ENCODE measurements around the gene MAP3K21.

The MAP3K21 gene

GRCh38 chr1:233395863-233396646 is 68.5 kb downstream of the MAP3K21 start:
- no peaks in the 10 kb centered on the region for H3K27me3 ChIP-seq (ENCODE audit: control insufficient read depth, insufficient read depth, low read length)
- 100% methylated on average over 2 of the region's 15 CpGs for WGBS (ENCODE audit: insufficient coverage, insufficient read length)
- no peaks in the 10 kb centered on the region for H3K4me1 ChIP-seq (ENCODE audit: control insufficient read depth, insufficient read depth, low read length)
- no peak overlapping the region for H3K4me3 ChIP-seq (ENCODE audit: low read length)
- H3K9me3 ChIP-seq (ENCODE audit: control insufficient read depth, insufficient read depth, low read length): no peaks in the 10 kb centered on the region
- no peaks in the 10 kb centered on the region for H3K36me3 ChIP-seq (ENCODE audit: control insufficient read depth, insufficient read depth, low read length)
- H3K27ac ChIP-seq (ENCODE audit: low read length): no peak overlapping the region
- DNase-seq (ENCODE audit: low read depth, low spot score): no peak

GRCh38 chr1:233406339-233406960 is 78.9 kb downstream of the MAP3K21 start:
- WGBS (ENCODE audit: insufficient coverage, insufficient read length): no CpG with 5 or more reads among the region's 4 CpGs

GRCh38 chr1:233406994-233407631 is 79.6 kb downstream of the MAP3K21 start:
- WGBS (ENCODE audit: insufficient coverage, insufficient read length): no CpG with 5 or more reads among the region's 6 CpGs
- no peaks in the 10 kb centered on the region for H3K36me3 ChIP-seq (ENCODE audit: control insufficient read depth, insufficient read depth, low read length)
- no peaks in the 10 kb centered on the region for H3K27me3 ChIP-seq (ENCODE audit: control insufficient read depth, insufficient read depth, low read length)
- H3K4me1 ChIP-seq (ENCODE audit: control insufficient read depth, insufficient read depth, low read length): no peaks in the 10 kb centered on the region; the same call in 1 of the 2 replicates
- H3K9me3 ChIP-seq (ENCODE audit: control insufficient read depth, insufficient read depth, low read length): peaks cover 1% of the 10 kb centered on the region; the same call in 1 of the 2 replicates
- H3K4me3 ChIP-seq (ENCODE audit: low read length): no peak overlapping the region
- no peak overlapping the region for H3K27ac ChIP-seq (ENCODE audit: low read length)
- no peak for DNase-seq (ENCODE audit: low read depth, low spot score)

More at GRCh38 chr1:233406339-233406960, 78.9 kb downstream of the MAP3K21 start:
- DNase-seq (ENCODE audit: low read depth, low spot score): no peak
- Histone ChIP-seq H3K36me3 (ENCODE audit: control insufficient read depth, insufficient read depth, low read length) (no peaks in the 10 kb centered on the region), H3K4me3 (ENCODE audit: low read length) (no peak overlapping the region), H3K27me3 (ENCODE audit: control insufficient read depth, insufficient read depth, low read length) (no peaks in the 10 kb centered on the region), H3K4me1 (ENCODE audit: control insufficient read depth, insufficient read depth, low read length) (no peaks in the 10 kb centered on the region; the same call in 1 of the 2 replicates), H3K27ac (ENCODE audit: low read length) (no peak overlapping the region), H3K9me3 (ENCODE audit: control insufficient read depth, insufficient read depth, low read length) (peaks cover 1% of the 10 kb centered on the region; the same call in 1 of the 2 replicates)

- WGBS (ENCODE audit: insufficient coverage, insufficient read length): no CpG with 5 or more reads among the region's 2 CpGs
- Histone ChIP-seq H3K36me3 (ENCODE audit: control insufficient read depth, insufficient read depth, low read length) (no peaks in the 10 kb centered on the region), H3K4me3 (ENCODE audit: low read length) (no peak overlapping the region), H3K4me1 (ENCODE audit: control insufficient read depth, insufficient read depth, low read length) (no peaks in the 10 kb centered on the region; the same call in 1 of the 2 replicates), H3K27ac (ENCODE audit: low read length) (no peak overlapping the region), H3K27me3 (ENCODE audit: control insufficient read depth, insufficient read depth, low read length) (no peaks in the 10 kb centered on the region), H3K9me3 (ENCODE audit: control insufficient read depth, insufficient read depth, low read length) (peaks cover 1% of the 10 kb centered on the region; the same call in 1 of the 2 replicates)
- DNase-seq (ENCODE audit: low read depth, low spot score): no peak
Measured at GRCh38 chr1:233409540-233409939, 82.0 kb downstream of the MAP3K21 start.

DNA sequence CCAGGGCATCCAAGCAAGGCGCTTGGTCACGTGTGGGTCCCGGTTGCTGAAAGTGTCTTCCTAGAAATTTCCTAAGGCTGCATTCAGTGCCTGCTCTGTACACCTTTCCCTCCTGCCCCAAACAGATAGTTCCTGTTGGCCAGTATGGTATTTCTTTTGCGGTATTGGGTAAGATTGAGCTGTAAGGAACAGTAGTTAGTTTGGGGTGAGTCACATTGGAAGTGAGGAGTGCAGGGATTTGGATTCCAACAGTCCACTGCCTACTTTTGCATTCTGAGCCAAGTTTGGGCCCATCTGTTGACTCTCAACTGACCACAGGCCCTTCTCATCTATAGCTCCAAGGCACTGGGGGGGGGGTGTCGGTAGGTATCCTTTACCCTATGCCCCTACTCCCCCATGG is 83.4 kb downstream of the MAP3K21 start:
- Histone ChIP-seq H3K27ac (ENCODE audit: low read length) (no peak overlapping the region), H3K27me3 (ENCODE audit: control insufficient read depth, insufficient read depth, low read length) (no peaks in the 10 kb centered on the region), H3K4me3 (ENCODE audit: low read length) (no peak overlapping the region), H3K9me3 (ENCODE audit: control insufficient read depth, insufficient read depth, low read length) (peaks cover 1% of the 10 kb centered on the region; the same call in 1 of the 2 replicates), H3K4me1 (ENCODE audit: control insufficient read depth, insufficient read depth, low read length) (no peaks in the 10 kb centered on the region; the same call in 1 of the 2 replicates), H3K36me3 (ENCODE audit: control insufficient read depth, insufficient read depth, low read length) (no peaks in the 10 kb centered on the region)
- WGBS (ENCODE audit: insufficient coverage, insufficient read length): no CpG with 5 or more reads among the region's 5 CpGs
- no peak for DNase-seq (ENCODE audit: low read depth, low spot score)

DNA sequence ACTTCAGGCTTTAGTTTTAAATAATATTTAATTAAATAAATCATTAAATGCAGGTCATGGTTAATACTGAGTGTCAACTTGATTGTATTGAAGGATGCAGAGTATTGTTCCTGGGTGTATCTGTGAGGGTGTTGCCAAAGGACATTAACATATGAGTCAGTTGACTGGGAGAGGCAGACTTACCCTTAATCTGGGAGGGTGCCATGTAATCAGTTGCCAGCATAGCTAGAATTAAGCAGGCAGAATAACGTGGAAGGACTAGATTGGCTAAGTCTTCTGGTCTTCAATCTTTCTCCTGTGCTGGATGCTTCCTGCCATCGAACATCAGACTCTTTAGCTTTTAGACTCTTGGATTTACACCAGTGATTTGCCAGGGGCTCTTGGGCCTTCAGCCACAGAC is 85.3 kb downstream of the MAP3K21 start:
- Histone ChIP-seq H3K36me3 (ENCODE audit: control insufficient read depth, insufficient read depth, low read length) (no peaks in the 10 kb centered on the region), H3K4me3 (ENCODE audit: low read length) (no peak overlapping the region), H3K27me3 (ENCODE audit: control insufficient read depth, insufficient read depth, low read length) (no peaks in the 10 kb centered on the region), H3K27ac (ENCODE audit: low read length) (no peak overlapping the region), H3K4me1 (ENCODE audit: control insufficient read depth, insufficient read depth, low read length) (no peaks in the 10 kb centered on the region), H3K9me3 (ENCODE audit: control insufficient read depth, insufficient read depth, low read length) (no peaks in the 10 kb centered on the region; the same call in 1 of the 2 replicates)
- no CpG with 5 or more reads among the region's 2 CpGs for WGBS (ENCODE audit: insufficient coverage, insufficient read length)
- DNase-seq (ENCODE audit: low read depth, low spot score): no peak

GRCh38 chr1:233421293-233421692 is 93.8 kb downstream of the MAP3K21 start:
- no peak for DNase-seq (ENCODE audit: low read depth, low spot score)
- Histone ChIP-seq H3K4me1 (ENCODE audit: control insufficient read depth, insufficient read depth, low read length) (no peaks in the 10 kb centered on the region), H3K27ac (ENCODE audit: low read length) (no peak overlapping the region), H3K36me3 (ENCODE audit: control insufficient read depth, insufficient read depth, low read length) (no peaks in the 10 kb centered on the region), H3K9me3 (ENCODE audit: control insufficient read depth, insufficient read depth, low read length) (no peaks in the 10 kb centered on the region), H3K27me3 (ENCODE audit: control insufficient read depth, insufficient read depth, low read length) (no peaks in the 10 kb centered on the region), H3K4me3 (ENCODE audit: low read length) (no peak overlapping the region)

- H3K4me3 ChIP-seq (ENCODE audit: low read length): no peak overlapping the region
Measured at GRCh38 chr1:233424779-233425178, 97.3 kb downstream of the MAP3K21 start.

GRCh38 chr1:233427907-233428306 is 100.4 kb downstream of the MAP3K21 start:
- DNase-seq (ENCODE audit: low read depth, low spot score): no peak
- no peak overlapping the region for H3K27ac ChIP-seq (ENCODE audit: low read length)
- no CpG with 5 or more reads among the region's 1 CpG for WGBS (ENCODE audit: insufficient coverage, insufficient read length)
- no peaks in the 10 kb centered on the region for H3K36me3 ChIP-seq (ENCODE audit: control insufficient read depth, insufficient read depth, low read length)
- no peak overlapping the region for H3K4me3 ChIP-seq (ENCODE audit: low read length)
- H3K9me3 ChIP-seq (ENCODE audit: control insufficient read depth, insufficient read depth, low read length): no peaks in the 10 kb centered on the region
- H3K4me1 ChIP-seq (ENCODE audit: control insufficient read depth, insufficient read depth, low read length): no peaks in the 10 kb centered on the region
- no peaks in the 10 kb centered on the region for H3K27me3 ChIP-seq (ENCODE audit: control insufficient read depth, insufficient read depth, low read length)

More at GRCh38 chr1:233424779-233425178, 97.3 kb downstream of the MAP3K21 start:
- no peak for DNase-seq (ENCODE audit: low read depth, low spot score)
- no peaks in the 10 kb centered on the region for H3K9me3 ChIP-seq (ENCODE audit: control insufficient read depth, insufficient read depth, low read length)
- H3K4me1 ChIP-seq (ENCODE audit: control insufficient read depth, insufficient read depth, low read length): no peaks in the 10 kb centered on the region
- H3K36me3 ChIP-seq (ENCODE audit: control insufficient read depth, insufficient read depth, low read length): no peaks in the 10 kb centered on the region
- no peaks in the 10 kb centered on the region for H3K27me3 ChIP-seq (ENCODE audit: control insufficient read depth, insufficient read depth, low read length)
- WGBS (ENCODE audit: insufficient coverage, insufficient read length): no CpG with 5 or more reads among the region's 2 CpGs
- no peak overlapping the region for H3K27ac ChIP-seq (ENCODE audit: low read length)

DNA sequence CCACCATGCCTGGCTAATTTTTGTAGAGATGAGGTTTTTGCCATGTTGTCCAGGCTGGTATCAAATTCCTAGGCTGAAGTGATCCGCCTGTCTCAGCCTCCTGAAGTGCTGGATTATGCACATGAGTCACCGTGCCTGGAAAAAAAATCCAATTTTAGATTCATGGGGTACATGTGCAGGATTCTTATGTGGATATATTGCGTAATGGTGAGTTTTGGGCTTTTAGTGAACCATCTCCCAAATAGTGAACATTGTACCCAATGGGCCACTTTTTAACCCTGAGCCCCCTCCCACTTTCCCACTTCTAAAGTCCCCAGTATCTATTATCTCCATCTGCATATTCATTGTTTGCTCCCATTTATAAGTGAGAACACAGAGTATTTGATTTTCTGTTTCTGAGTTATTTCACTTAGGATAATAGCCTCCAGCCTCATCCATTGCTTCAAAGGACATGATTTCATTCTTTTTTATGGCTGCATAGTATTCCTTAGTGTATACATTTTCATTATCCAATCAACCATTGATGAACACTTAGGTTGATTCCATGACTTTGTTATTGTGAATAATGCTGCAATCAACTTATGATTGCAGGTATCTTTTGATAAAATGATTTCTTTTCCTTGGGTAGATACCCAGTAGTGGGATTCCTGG is 104.4 kb downstream of the MAP3K21 start:
- WGBS (ENCODE audit: insufficient coverage, insufficient read length): no CpG with 5 or more reads among the region's 3 CpGs
- H3K27me3 ChIP-seq (ENCODE audit: control insufficient read depth, insufficient read depth, low read length): no peaks in the 10 kb centered on the region

More for the DNA sequence above, 104.4 kb downstream of the MAP3K21 start:
- H3K27ac ChIP-seq (ENCODE audit: low read length): no peak overlapping the region
- H3K4me3 ChIP-seq (ENCODE audit: low read length): no peak overlapping the region
- no peak for DNase-seq (ENCODE audit: low read depth, low spot score)
- no peaks in the 10 kb centered on the region for H3K9me3 ChIP-seq (ENCODE audit: control insufficient read depth, insufficient read depth, low read length)
- no peaks in the 10 kb centered on the region for H3K36me3 ChIP-seq (ENCODE audit: control insufficient read depth, insufficient read depth, low read length)
- H3K4me1 ChIP-seq (ENCODE audit: control insufficient read depth, insufficient read depth, low read length): no peaks in the 10 kb centered on the region
